Measurements from ENCODE around the gene MBOAT2.

The MBOAT2 gene

GRCh38 chr2:8927510-8928455 lies 75.7 kb downstream of the MBOAT2 start:
- TF ChIP-seq CTCF (conservative IDR thresholded peaks at IDR 0.05; ENCODE audit: low read depth, low read length), result no peak
- no peaks in the 10 kb centered on the region for H4K20me1 ChIP-seq (ENCODE audit: insufficient read depth)
- H2AFZ ChIP-seq (ENCODE audit: low read depth), result no peak overlapping the region
- H3K9ac ChIP-seq, result no peak overlapping the region
- H3K27me3 ChIP-seq (ENCODE audit: insufficient read depth, low read depth), result no peaks in the 10 kb centered on the region
- no peak overlapping the region for H3K4me3 ChIP-seq (IDR thresholded peaks at IDR 0.05; ENCODE audit: insufficient read depth, low read depth, low read length)
- no peak overlapping the region for H3K4me2 ChIP-seq
- H3K4me1 ChIP-seq (ENCODE audit: low read depth, poor library complexity, severe bottlenecking), result no peaks in the 10 kb centered on the region
- no peak overlapping the region for H3K27ac ChIP-seq
- H3K79me2 ChIP-seq (ENCODE audit: insufficient read depth, low read depth), result no peaks in the 10 kb centered on the region
- H3K36me3 ChIP-seq (ENCODE audit: insufficient read depth), result no peaks in the 10 kb centered on the region

- Histone ChIP-seq H3K4me1 (ENCODE audit: low read depth, poor library complexity, severe bottlenecking) (no peaks in the 10 kb centered on the region), H3K27ac (no peak overlapping the region), H4K20me1 (ENCODE audit: insufficient read depth) (no peaks in the 10 kb centered on the region), H3K36me3 (ENCODE audit: insufficient read depth) (no peaks in the 10 kb centered on the region), H3K4me3 (IDR thresholded peaks at IDR 0.05; ENCODE audit: insufficient read depth, low read depth, low read length) (no peak overlapping the region), H2AFZ (ENCODE audit: low read depth) (no peak overlapping the region), H3K9ac (no peak overlapping the region), H3K79me2 (ENCODE audit: insufficient read depth, low read depth) (no peaks in the 10 kb centered on the region), H3K4me2 (no peak overlapping the region), H3K27me3 (ENCODE audit: insufficient read depth, low read depth) (no peaks in the 10 kb centered on the region)
- no peak for TF ChIP-seq CTCF (conservative IDR thresholded peaks at IDR 0.05; ENCODE audit: low read depth, low read length)
Observed at GRCh38 chr2:8926356-8926755, 77.1 kb downstream of the MBOAT2 start.

- Histone ChIP-seq H3K79me2 (ENCODE audit: insufficient read depth, low read depth) (no peaks in the 10 kb centered on the region), H3K36me3 (ENCODE audit: insufficient read depth) (no peaks in the 10 kb centered on the region), H3K4me3 (IDR thresholded peaks at IDR 0.05; ENCODE audit: insufficient read depth, low read depth, low read length) (no peak overlapping the region), H4K20me1 (ENCODE audit: insufficient read depth) (no peaks in the 10 kb centered on the region), H3K27me3 (ENCODE audit: insufficient read depth, low read depth) (no peaks in the 10 kb centered on the region), H3K27ac (no peak overlapping the region), H3K4me2 (no peak overlapping the region), H3K4me1 (ENCODE audit: low read depth, poor library complexity, severe bottlenecking) (no peaks in the 10 kb centered on the region), H3K9ac (no peak overlapping the region), H2AFZ (ENCODE audit: low read depth) (no peak overlapping the region)
- no peak for TF ChIP-seq CTCF (conservative IDR thresholded peaks at IDR 0.05; ENCODE audit: low read depth, low read length)
Observed at GRCh38 chr2:8925411-8925810, 78.1 kb downstream of the MBOAT2 start.

DNA sequence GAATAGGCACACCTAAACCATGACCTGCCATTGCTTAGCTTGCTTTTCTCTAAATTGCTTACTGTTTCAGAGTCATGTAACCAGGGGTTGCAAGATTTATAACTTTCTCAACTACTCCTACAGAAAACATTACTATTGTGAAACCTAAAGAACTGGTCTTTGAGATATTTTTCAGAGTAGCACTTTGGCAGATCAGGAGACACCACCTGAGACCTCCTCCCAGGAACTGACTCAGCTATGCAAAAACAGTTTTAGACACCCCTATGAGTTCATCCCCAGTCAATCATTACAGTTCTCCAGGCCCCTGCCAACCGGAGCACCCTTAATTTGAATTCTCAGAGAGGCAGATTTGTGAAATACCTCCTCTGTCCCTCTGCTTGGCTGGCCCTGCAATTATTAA lies 80.3 kb downstream of the MBOAT2 start:
- Histone ChIP-seq H3K9ac (no peak overlapping the region), H3K27ac (no peak overlapping the region)

More for the DNA sequence above, 80.3 kb downstream of the MBOAT2 start:
- Histone ChIP-seq H3K79me2 (ENCODE audit: insufficient read depth, low read depth) (no peaks in the 10 kb centered on the region), H4K20me1 (ENCODE audit: insufficient read depth) (no peaks in the 10 kb centered on the region), H3K4me3 (IDR thresholded peaks at IDR 0.05; ENCODE audit: insufficient read depth, low read depth, low read length) (no peak overlapping the region), H3K27me3 (ENCODE audit: insufficient read depth, low read depth) (no peaks in the 10 kb centered on the region), H3K4me1 (ENCODE audit: low read depth, poor library complexity, severe bottlenecking) (no peaks in the 10 kb centered on the region), H3K4me2 (no peak overlapping the region), H3K36me3 (ENCODE audit: insufficient read depth) (no peaks in the 10 kb centered on the region), H2AFZ (ENCODE audit: low read depth) (no peak overlapping the region)
- TF ChIP-seq CTCF (conservative IDR thresholded peaks at IDR 0.05; ENCODE audit: low read depth, low read length), result no peak

Measured in KMS-11 (cell line).